Activated naive CD8-positive, alpha-beta T cell (primary cell): ENCODE data around the gene ZNF786.

Experiments used
- H3K27ac Mint-ChIP-seq: one replicate; pipeline ENCODE4 v1.8.0; 2021; ENCODE audit warnings: mixed read lengths
- H3K27me3 Mint-ChIP-seq: one replicate; pipeline ENCODE4 v1.8.0; 2021; ENCODE audit warnings: mixed read lengths
- H3K36me3 Mint-ChIP-seq: one replicate; pipeline ENCODE4 v1.8.0; 2021; ENCODE audit warnings: mixed read lengths
- H3K4me1 Mint-ChIP-seq: one replicate; pipeline ENCODE4 v1.8.0; 2021; ENCODE audit warnings: low read depth, mixed read lengths
- H3K4me3 Mint-ChIP-seq: one replicate; pipeline ENCODE4 v1.8.0; 2021; ENCODE audit warnings: mild to moderate bottlenecking, mixed read lengths
- H3K9me3 Mint-ChIP-seq: one replicate; pipeline ENCODE4 v1.8.0; 2021; ENCODE audit warnings: low read depth, mixed read lengths

The ZNF786 gene

GRCh38 chr7:149090397-149091195 lies at the start of gene ZNF786:
TSS of gene ZNF786 (minus strand) at chr7:149090718. CDS start at chr7:149090640, 78 bp downstream.
- Mint-ChIP-seq H3K27me3 (no peaks in the 10 kb centered on the region), H3K9me3 (no peaks in the 10 kb centered on the region), H3K27ac (peak within 1 kb of the TSS; percentile 100), H3K4me3 (peak within 1 kb of the TSS; percentile 99), H3K4me1 (peaks cover 28% of the 10 kb centered on the region), H3K36me3 (no peaks in the 10 kb centered on the region)

- Mint-ChIP-seq H3K4me1 (no peaks in the 10 kb centered on the region), H3K4me3 (no peak overlapping the region), H3K27ac (no peak overlapping the region), H3K36me3 (peaks cover 1% of the 10 kb centered on the region), H3K27me3 (no peaks in the 10 kb centered on the region), H3K9me3 (no peaks in the 10 kb centered on the region)
Measured at GRCh38 chr7:149136118-149136517, 45.6 kb upstream of the ZNF786 start.

DNA sequence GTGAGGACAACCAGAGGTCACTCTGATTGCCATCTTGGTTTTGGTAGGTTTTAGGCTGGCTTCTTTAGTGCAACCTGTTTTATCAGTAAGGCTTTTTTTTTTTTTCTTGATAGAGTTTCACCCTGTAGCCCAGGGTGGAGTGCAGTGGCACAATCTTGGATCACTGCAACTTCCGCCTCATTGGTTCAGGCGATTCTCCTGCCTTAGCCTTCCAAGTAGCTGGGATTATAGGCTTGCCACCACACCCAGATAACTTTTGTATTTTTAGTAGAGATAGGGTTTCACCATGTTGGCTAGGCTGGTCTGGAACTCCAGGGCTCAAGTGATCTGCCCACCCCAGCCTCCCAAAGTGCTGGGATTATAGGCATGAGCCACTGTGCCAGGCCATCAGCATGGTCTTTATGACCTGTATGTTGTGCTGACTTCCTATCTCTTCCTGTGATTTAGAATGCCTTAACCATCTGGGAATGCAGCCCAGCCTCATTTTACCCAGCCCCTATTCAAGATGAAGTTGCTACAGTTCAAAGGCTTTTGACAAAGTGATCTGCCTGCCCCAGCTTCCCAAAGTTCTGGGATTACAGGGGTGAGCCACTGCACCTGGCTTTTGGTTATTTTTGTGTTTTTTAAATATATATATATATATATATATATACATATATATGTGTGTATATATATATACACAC lies 42.7 kb upstream of the ZNF786 start:
- no peaks in the 10 kb centered on the region for H3K9me3 Mint-ChIP-seq
- H3K27ac Mint-ChIP-seq, result no peak overlapping the region
- H3K27me3 Mint-ChIP-seq, result no peaks in the 10 kb centered on the region
- H3K4me3 Mint-ChIP-seq, result no peak overlapping the region
- H3K36me3 Mint-ChIP-seq, result peaks cover 10% of the 10 kb centered on the region
- H3K4me1 Mint-ChIP-seq, result peaks cover under 1% of the 10 kb centered on the region

- Mint-ChIP-seq H3K27ac (no peak overlapping the region), H3K27me3 (no peaks in the 10 kb centered on the region), H3K4me3 (no peak overlapping the region), H3K4me1 (peaks cover 8% of the 10 kb centered on the region), H3K9me3 (no peaks in the 10 kb centered on the region), H3K36me3 (peaks cover 10% of the 10 kb centered on the region)
Measured at GRCh38 chr7:149130572-149131198, 40.2 kb upstream of the ZNF786 start.

- Mint-ChIP-seq H3K27ac (peak overlapping the region; percentile 99), H3K4me1 (peaks cover 20% of the 10 kb centered on the region), H3K36me3 (peaks cover 10% of the 10 kb centered on the region), H3K4me3 (peak overlapping the region; percentile 98), H3K27me3 (no peaks in the 10 kb centered on the region), H3K9me3 (no peaks in the 10 kb centered on the region)
Measured at GRCh38 chr7:149126662-149127266, 36.2 kb upstream of the ZNF786 start.

DNA sequence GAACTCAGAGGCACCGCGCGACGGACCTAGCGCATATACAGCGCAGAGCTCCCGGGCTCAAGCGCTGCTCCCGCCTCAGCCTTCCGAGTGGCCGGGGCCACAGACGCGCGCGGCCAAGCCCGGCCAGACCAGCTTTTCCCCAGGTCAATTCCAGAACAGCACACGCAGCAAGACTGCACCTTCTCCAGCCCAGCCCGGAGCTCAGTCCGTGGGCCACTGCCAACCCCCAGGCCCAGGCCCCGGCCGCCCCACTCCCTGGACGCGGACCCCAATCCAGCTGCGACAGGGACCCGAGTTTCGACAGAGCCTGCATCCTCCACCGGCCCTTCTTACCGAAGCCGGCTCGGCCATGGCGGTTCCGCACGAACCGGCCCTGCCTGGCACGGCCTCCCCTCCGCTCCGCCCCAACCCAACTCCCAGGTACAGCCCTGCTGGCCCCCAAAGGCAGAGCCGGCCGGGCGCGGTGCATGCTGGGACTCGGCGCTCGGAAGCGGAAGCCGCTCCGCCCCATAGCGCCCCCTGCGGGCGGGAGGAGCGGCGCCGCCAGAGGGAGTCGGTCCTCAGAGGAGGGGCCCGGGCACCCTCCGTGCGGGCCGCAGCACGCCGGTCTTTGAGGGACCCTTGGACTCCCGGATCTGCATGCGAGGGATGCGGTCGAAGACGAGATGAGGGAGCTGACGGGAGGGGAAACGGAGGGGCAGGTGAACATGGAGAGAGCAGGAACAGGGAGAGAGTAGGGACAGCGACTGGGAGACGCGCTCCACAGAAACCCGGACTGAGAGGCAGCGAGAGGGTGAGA lies 35.5 kb upstream of the ZNF786 start, which contains the start of gene ZNF425:
Gene ZNF425, minus strand, starts transcription at position 462 of the 799 bp plus-strand sequence. Its CDS starts 111 bp downstream, at position 351.
- peaks cover 8% of the 10 kb centered on the region for H3K36me3 Mint-ChIP-seq
- peak within 1 kb of the TSS; percentile 98 for H3K4me3 Mint-ChIP-seq
- peaks cover 20% of the 10 kb centered on the region for H3K4me1 Mint-ChIP-seq
- no peaks in the 10 kb centered on the region for H3K9me3 Mint-ChIP-seq
- no peaks in the 10 kb centered on the region for H3K27me3 Mint-ChIP-seq
- peak within 1 kb of the TSS; percentile 99 for H3K27ac Mint-ChIP-seq

DNA sequence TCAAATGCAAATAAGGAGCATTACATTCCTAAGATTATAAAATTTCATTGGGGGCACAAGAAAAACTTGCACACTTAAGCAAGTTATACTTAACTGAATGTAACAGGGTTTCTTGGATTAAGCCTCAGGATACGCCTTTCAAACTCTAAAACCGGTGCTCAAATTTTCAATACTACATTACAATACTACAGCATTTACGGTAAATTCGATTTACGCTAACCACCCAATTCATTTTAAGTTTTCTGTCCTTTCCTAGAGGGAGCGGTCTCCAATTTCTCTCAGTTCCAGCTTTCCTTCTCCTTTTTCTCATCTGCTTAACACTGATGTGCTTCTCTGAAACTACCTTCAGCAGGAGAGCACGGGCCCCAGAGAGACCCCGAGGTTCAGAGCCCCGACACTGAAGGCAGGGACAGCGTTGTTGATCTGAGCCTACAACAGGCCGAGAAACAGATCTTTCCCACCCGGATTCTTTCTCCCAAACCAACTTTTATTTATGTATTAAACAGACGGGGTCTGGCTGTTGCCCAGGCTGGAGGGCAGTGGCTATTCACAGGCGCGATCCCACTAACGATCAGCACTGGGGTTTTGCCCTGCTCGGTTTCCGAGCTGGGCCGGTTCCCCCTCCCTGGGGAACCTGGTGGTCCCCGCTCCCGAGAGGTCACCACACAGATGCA lies 34.8 kb upstream of the ZNF786 start:
- Mint-ChIP-seq H3K4me1 (peaks cover 20% of the 10 kb centered on the region), H3K9me3 (no peaks in the 10 kb centered on the region), H3K27me3 (no peaks in the 10 kb centered on the region), H3K27ac (peak overlapping the region; percentile 99), H3K36me3 (peaks cover 2% of the 10 kb centered on the region), H3K4me3 (peak overlapping the region; percentile 98)

- H3K4me3 Mint-ChIP-seq, result no peak overlapping the region
- H3K27ac Mint-ChIP-seq, result no peak overlapping the region
- H3K4me1 Mint-ChIP-seq, result no peaks in the 10 kb centered on the region
- H3K36me3 Mint-ChIP-seq, result no peaks in the 10 kb centered on the region
- H3K9me3 Mint-ChIP-seq, result no peaks in the 10 kb centered on the region
- no peaks in the 10 kb centered on the region for H3K27me3 Mint-ChIP-seq
Measured at GRCh38 chr7:149109969-149110368, 19.5 kb upstream of the ZNF786 start.

DNA sequence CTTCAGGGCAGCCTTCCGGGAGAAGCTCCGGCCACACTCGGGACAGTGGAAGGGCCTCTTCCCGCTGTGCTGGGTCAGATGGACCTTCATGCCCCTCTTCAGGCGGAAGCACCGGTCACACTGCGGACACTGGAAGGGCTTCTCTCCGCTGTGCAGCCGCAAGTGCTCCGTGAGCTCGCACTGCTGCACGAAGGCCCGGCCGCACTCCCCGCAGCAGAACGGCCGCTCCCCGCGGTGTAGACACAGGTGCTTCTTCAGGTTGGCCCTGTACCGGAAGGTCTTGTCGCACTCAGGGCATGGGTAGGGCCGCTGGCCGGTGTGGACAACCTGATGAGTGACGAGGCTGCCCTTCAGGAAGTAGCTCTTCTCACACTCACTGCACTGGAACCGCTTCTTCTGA lies 14.2 kb upstream of the ZNF786 start:
- Mint-ChIP-seq H3K27ac (no peak overlapping the region), H3K4me1 (no peaks in the 10 kb centered on the region), H3K4me3 (no peak overlapping the region), H3K36me3 (peaks cover 3% of the 10 kb centered on the region), H3K27me3 (no peaks in the 10 kb centered on the region), H3K9me3 (no peaks in the 10 kb centered on the region)

DNA sequence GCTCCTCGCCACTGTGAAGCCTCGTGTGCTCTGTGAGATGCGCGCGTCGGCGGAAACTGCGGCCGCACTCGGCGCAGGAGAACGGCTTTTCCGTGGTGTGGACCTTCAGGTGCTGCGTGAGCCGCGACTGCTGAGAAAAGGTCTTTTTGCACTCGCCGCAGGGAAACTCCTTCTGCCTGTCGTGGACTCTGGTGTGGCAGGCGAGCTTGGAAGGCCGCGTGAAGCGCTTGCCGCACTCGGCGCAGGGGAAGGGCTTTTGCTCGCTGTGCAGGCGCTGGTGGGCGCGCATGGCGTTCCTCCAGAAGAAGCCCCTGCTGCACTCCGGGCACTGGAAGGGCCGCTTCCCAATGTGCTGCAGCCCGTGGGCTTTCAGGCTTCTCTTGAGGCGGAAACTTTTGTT lies 13.7 kb upstream of the ZNF786 start:
- no peaks in the 10 kb centered on the region for H3K27me3 Mint-ChIP-seq
- no peak overlapping the region for H3K27ac Mint-ChIP-seq
- H3K4me3 Mint-ChIP-seq, result no peak overlapping the region
- H3K36me3 Mint-ChIP-seq, result peaks cover 3% of the 10 kb centered on the region
- H3K9me3 Mint-ChIP-seq, result no peaks in the 10 kb centered on the region
- H3K4me1 Mint-ChIP-seq, result no peaks in the 10 kb centered on the region

DNA sequence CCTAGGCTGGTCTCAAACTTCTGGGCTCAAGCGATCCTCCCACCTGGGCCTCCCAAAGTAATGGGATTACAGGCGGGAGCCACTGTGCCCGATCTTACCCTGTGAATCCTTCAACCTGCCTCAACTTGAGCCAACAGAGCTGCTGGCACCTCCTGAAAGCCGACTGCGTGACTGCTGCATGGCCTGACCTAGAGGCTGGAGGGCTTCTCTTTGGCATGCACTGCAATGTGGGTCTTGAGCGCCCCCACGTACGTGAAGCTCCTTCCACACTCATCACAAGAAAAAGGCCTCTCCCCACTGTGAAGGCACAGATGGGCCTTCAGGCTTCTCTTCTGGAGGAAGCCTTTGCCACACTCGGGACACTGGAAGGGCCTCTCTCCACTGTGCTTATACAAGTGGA lies 12.9 kb upstream of the ZNF786 start:
- no peaks in the 10 kb centered on the region for H3K9me3 Mint-ChIP-seq
- no peak overlapping the region for H3K27ac Mint-ChIP-seq
- no peak overlapping the region for H3K4me3 Mint-ChIP-seq
- no peaks in the 10 kb centered on the region for H3K4me1 Mint-ChIP-seq
- peaks cover 3% of the 10 kb centered on the region for H3K36me3 Mint-ChIP-seq
- no peaks in the 10 kb centered on the region for H3K27me3 Mint-ChIP-seq

GRCh38 chr7:149102666-149103065 lies 12.1 kb upstream of the ZNF786 start:
- Mint-ChIP-seq H3K27ac (no peak overlapping the region), H3K36me3 (peaks cover 3% of the 10 kb centered on the region), H3K4me3 (no peak overlapping the region), H3K9me3 (no peaks in the 10 kb centered on the region), H3K4me1 (no peaks in the 10 kb centered on the region), H3K27me3 (no peaks in the 10 kb centered on the region)

GRCh38 chr7:149100821-149101220 lies 10.3 kb upstream of the ZNF786 start:
- H3K4me3 Mint-ChIP-seq, result no peak overlapping the region

DNA sequence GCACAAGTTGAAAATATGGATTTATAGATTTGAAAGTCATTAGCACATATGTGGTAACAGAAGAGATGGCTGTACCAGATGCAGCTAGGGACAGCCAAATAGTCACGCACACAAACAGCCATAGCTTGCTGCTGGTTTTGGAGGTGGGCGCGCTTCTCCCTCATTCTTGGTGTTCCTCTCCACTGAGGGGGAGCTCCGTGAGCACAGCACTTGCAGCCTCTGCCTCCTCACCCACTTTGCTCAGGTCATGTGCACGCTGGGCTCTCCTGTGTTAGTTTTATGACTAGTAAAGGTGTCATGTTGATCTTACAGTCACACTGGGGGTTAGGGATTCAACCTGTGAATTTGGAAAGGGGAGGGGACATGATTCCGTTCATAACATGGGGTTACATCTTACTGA lies 8.5 kb upstream of the ZNF786 start:
- Mint-ChIP-seq H3K27ac (no peak overlapping the region), H3K27me3 (no peaks in the 10 kb centered on the region), H3K4me3 (no peak overlapping the region), H3K36me3 (peaks cover 3% of the 10 kb centered on the region), H3K4me1 (no peaks in the 10 kb centered on the region), H3K9me3 (no peaks in the 10 kb centered on the region)

More at GRCh38 chr7:149100821-149101220, 10.3 kb upstream of the ZNF786 start:
- Mint-ChIP-seq H3K4me1 (no peaks in the 10 kb centered on the region), H3K27ac (no peak overlapping the region), H3K36me3 (peaks cover 3% of the 10 kb centered on the region), H3K27me3 (no peaks in the 10 kb centered on the region), H3K9me3 (no peaks in the 10 kb centered on the region)
